Body of pancreas (tissue), 4 donors: ENCODE data around the gene ENPP3.

Experiments used
- POLR2A ChIP-seq, 3 donors: fragments of 450-650 bp; IDR thresholded peaks; one replicate each; pipeline ENCODE4 v1.6.1; 2016; ENCODE audit warnings: antibody characterized with exemption in 3 of 3, mild to moderate bottlenecking in 2 of 3
- TF ChIP-seq, protein P1 (sequence below), 7 experiments: fragments of 450-650 bp in 4 of 7; fragments of 200-600 bp in 3 of 7; sonication (generic) in 3 of 7; IDR thresholded peaks; one replicate each; pipeline ENCODE4 v1.5.1; 2016 to 2019; ENCODE audit warnings: antibody characterized with exemption in 7 of 7

DNA sequence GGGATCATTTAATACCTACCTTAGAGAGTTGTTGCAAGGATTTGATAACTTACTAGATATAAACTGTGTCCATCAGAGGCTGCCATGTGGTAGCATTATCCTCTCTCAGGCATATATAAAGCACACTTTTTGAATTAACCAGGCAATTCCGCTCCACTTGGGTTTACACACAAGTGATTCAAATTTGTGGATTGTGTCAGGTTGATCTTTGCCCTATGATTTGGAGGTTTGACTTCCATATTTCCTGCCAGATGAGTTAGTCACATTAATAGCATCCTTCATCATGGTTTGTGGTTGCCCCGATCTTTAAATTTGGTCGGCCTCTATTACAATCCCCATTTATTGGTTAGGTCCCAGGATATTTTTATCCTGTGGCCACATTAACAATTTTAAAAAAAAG, 118.5 kb downstream of the ENPP3 start:
- TF ChIP-seq POLR2A (IDR thresholded peaks at IDR 0.05) = no peak
- TF ChIP-seq, protein P1, sequence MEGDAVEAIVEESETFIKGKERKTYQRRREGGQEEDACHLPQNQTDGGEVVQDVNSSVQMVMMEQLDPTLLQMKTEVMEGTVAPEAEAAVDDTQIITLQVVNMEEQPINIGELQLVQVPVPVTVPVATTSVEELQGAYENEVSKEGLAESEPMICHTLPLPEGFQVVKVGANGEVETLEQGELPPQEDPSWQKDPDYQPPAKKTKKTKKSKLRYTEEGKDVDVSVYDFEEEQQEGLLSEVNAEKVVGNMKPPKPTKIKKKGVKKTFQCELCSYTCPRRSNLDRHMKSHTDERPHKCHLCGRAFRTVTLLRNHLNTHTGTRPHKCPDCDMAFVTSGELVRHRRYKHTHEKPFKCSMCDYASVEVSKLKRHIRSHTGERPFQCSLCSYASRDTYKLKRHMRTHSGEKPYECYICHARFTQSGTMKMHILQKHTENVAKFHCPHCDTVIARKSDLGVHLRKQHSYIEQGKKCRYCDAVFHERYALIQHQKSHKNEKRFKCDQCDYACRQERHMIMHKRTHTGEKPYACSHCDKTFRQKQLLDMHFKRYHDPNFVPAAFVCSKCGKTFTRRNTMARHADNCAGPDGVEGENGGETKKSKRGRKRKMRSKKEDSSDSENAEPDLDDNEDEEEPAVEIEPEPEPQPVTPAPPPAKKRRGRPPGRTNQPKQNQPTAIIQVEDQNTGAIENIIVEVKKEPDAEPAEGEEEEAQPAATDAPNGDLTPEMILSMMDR (IDR thresholded peaks at IDR 0.05) = no peak
